NCI-H2107 (cell line): Measurements from ENCODE around the gene SLC7A9.
"Not testable (repeated sequence)": the region's sequence is repeated elsewhere in the genome, so short reads cannot be mapped to it uniquely, and the experiment has no call there.

Experiments used
- DNase-seq: peaks from one replicate; lab custom pipeline; 2025; lab: John Stamatoyannopoulos, UW

SLC7A9 gene

GRCh38 chr19:32798201-32798600, 71.4 kb downstream of the SLC7A9 start:
- DNase-seq, result no peak

DNA sequence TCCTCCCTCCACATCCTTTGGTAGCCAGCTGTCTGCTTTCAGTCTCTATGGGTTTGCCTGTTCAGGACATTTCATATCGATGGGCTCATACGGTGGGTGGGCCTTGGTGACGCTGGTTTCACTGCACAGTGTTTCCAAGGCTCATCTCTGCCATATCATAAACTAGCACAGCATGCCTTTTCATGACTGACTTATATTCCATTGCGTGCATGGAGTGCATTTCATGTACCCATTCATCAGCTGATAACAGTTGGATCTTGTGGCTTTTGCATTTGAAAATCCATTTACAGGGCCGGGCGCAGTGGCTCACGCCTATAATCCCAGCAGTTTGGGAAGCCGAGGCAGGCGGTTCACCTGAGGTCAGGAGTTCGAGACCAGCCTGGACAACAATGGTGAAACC, 80.1 kb downstream of the SLC7A9 start:
- no peak for DNase-seq

DNA sequence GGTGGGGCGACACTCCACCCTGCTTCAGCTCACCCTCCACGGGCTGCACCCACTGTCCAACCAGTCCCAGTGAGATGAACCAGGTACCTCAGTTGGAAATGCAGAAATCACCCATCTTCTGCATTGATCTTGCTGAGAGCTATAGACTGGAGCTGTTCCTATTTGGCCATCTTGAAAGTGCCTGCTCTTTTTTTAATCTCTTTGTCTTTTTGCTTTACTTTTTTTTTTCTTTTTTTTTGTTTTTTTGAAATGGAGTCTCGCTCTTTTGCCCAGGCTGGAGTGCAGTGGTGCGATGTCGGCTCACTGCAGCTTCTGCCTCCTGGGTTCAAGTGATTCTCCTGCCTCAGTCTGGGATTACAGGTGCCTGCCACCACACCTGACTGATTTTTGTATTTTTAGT, 81.7 kb downstream of the SLC7A9 start:
- DNase-seq, result not testable (repeated sequence)

GRCh38 chr19:32787161-32787813, 82.3 kb downstream of the SLC7A9 start:
- not testable (repeated sequence) for DNase-seq

GRCh38 chr19:32782089-32782488, 87.5 kb downstream of the SLC7A9 start:
- DNase-seq, result not testable (repeated sequence)

GRCh38 chr19:32781280-32781679, 88.3 kb downstream of the SLC7A9 start:
- DNase-seq, result no peak
